Measurements from ENCODE around the gene DCXR.
A peak's percentile ranks its signal among the peaks of the same experiment; 100 is the strongest.

DCXR gene

GRCh38 chr17:82008941-82009405, 28.5 kb downstream of the DCXR start:
- no peak for DNase-seq

GRCh38 chr17:82008258-82008940, 29.1 kb downstream of the DCXR start:
- no peak for DNase-seq

GRCh38 chr17:82007495-82008257, 29.8 kb downstream of the DCXR start:
- no peak for DNase-seq

GRCh38 chr17:82007228-82007494, 30.3 kb downstream of the DCXR start:
- no peak for DNase-seq

GRCh38 chr17:82006468-82007227, 30.8 kb downstream of the DCXR start:
- no peak for DNase-seq

- DNase-seq: no peak
Observed at GRCh38 chr17:82005701-82006348, 31.7 kb downstream of the DCXR start.

- no peak for DNase-seq
Observed at GRCh38 chr17:82004517-82005455, 32.7 kb downstream of the DCXR start.

GRCh38 chr17:82003411-82004381, 33.8 kb downstream of the DCXR start:
- DNase-seq: peak; percentile 81

- DNase-seq: no peak
Observed at GRCh38 chr17:82001571-82002056, 35.9 kb downstream of the DCXR start.

- no peak for DNase-seq
Observed at GRCh38 chr17:82000803-82001570, 36.5 kb downstream of the DCXR start.

GRCh38 chr17:81999976-82000802, 37.3 kb downstream of the DCXR start:
- no peak for DNase-seq

GRCh38 chr17:81999587-81999975, 37.9 kb downstream of the DCXR start:
- no peak for DNase-seq

GRCh38 chr17:81998691-81999438, 38.6 kb downstream of the DCXR start:
- DNase-seq: no peak

- DNase-seq: no peak
Observed at GRCh38 chr17:81998212-81998611, 39.3 kb downstream of the DCXR start.

- no peak for DNase-seq
Observed at GRCh38 chr17:81996757-81997441, 40.6 kb downstream of the DCXR start.

GRCh38 chr17:81996232-81996756, 41.2 kb downstream of the DCXR start:
- no peak for DNase-seq

GRCh38 chr17:81995463-81996231, 41.9 kb downstream of the DCXR start:
- no peak for DNase-seq

Measured in activated effector memory CD4-positive, alpha-beta T cell treated with anti-CD3 and anti-CD28 coated beads, Interleukin-2, amount 50 U/mL, for 16 hours (primary cell).